IMR-90 (cell line): ENCODE data around the gene RIPK1. TPM values are rescaled to one million over a fixed set of nuclear protein-coding genes. Genes with fewer than 3 reads are reported as not detected.

Source experiments
- ATAC-seq: fragments of 200-7000 bp; cut with Tn5 transposase; 2 replicates; pipeline ENCODE4 v1.9.1; 2020; ENCODE audit warnings: low read depth, mild to moderate bottlenecking, moderate library complexity
- BruUV-seq: library from RNA; stranded (reverse); fragments of 400-500 nt; replicated peaks from 2 replicates; lab custom pipeline; 2021; lab: Mats Ljungman, UMichigan
- CTCF ChIA-PET: fragments of 300-600 bp; formaldehyde crosslinking; extraction: SDS; loops from one replicate; lab custom pipeline; 2021; ENCODE audit warnings: antibody characterized with exemption; lab: Yijun Ruan, JAX
- POLR2A ChIA-PET: fragments of 300-600 bp; sonication (Branson Sonifier 250); formaldehyde crosslinking; loops from one replicate; lab custom pipeline; 2022; ENCODE audit warnings: antibody characterized with exemption; ENCODE audit not compliant: unreplicated experiment; lab: Charles Lee
- DNase-seq: peaks from one replicate; pipeline ENCODE4 v3.0.0; 2013
- H2AFZ ChIP-seq: replicated peaks from 2 replicates; pipeline ENCODE3; 2013; ENCODE audit warnings: low read length, mild to moderate bottlenecking; ENCODE audit not compliant: poor library complexity
- H2AK5ac ChIP-seq: 2 replicates; pipeline ENCODE4 v1.6.1; 2013; ENCODE audit warnings: low read depth, low read length, inconsistent platforms
- H2AK9ac ChIP-seq: replicated peaks from 2 replicates; pipeline ENCODE3; 2013; ENCODE audit warnings: mild to moderate bottlenecking, low read depth, low read length, moderate library complexity; ENCODE audit not compliant: poor library complexity
- H2BK120ac ChIP-seq: 2 replicates; pipeline ENCODE4 v1.6.1; 2013; ENCODE audit warnings: low read depth, low read length, inconsistent platforms
- H2BK15ac ChIP-seq: 3 replicates; pipeline ENCODE4 v1.6.1; 2013; ENCODE audit warnings: low read depth, low read length, inconsistent platforms
- H2BK20ac ChIP-seq: 2 replicates; pipeline ENCODE4 v1.6.1; 2013; ENCODE audit warnings: low read depth, mild to moderate bottlenecking, inconsistent platforms, low read length, moderate library complexity
- H2BK5ac ChIP-seq: 2 replicates; pipeline ENCODE4 v1.6.1; 2013; ENCODE audit warnings: mild to moderate bottlenecking, low read depth, low read length, inconsistent platforms; ENCODE audit not compliant: poor library complexity, severe bottlenecking
- H3K14ac ChIP-seq: replicated peaks from 2 replicates; pipeline ENCODE4 v1.6.1; 2013; ENCODE audit warnings: low read depth, low read length, inconsistent platforms
- H3K18ac ChIP-seq: 2 replicates; pipeline ENCODE4 v1.6.1; 2013; ENCODE audit warnings: low read depth, low read length, control low read depth
- H3K23ac ChIP-seq: 2 replicates; pipeline ENCODE4 v1.6.1; 2013; ENCODE audit warnings: low read depth, low read length, inconsistent platforms
- H3K27ac ChIP-seq: 2 replicates; pipeline ENCODE4 v1.5.1; 2013; ENCODE audit warnings: mild to moderate bottlenecking, control low read depth, low read length; ENCODE audit not compliant: insufficient read depth
- H3K27me3 ChIP-seq: 2 replicates; pipeline ENCODE4 v1.6.1; 2013; ENCODE audit warnings: low read length; ENCODE audit not compliant: control insufficient read depth, insufficient read depth
- H3K36me3 ChIP-seq: 2 replicates; pipeline ENCODE4 v1.6.1; 2013; ENCODE audit warnings: low read length, mixed read lengths; ENCODE audit not compliant: control insufficient read depth, insufficient read depth
- H3K4ac ChIP-seq: 2 replicates; pipeline ENCODE4 v1.6.1; 2013; ENCODE audit warnings: low read depth, low read length, inconsistent platforms
- H3K4me1 ChIP-seq: 2 replicates; pipeline ENCODE4 v1.6.1; 2013; ENCODE audit warnings: low read length, mixed read lengths; ENCODE audit not compliant: control insufficient read depth, insufficient read depth
- H3K4me2 ChIP-seq: 2 replicates; pipeline ENCODE4 v1.6.1; 2013; ENCODE audit warnings: low read depth, mild to moderate bottlenecking, control low read depth, low read length, moderate library complexity
- H3K4me3 ChIP-seq: 2 replicates; pipeline ENCODE4 v1.5.1; 2013; ENCODE audit warnings: low read depth, mild to moderate bottlenecking, control low read depth, low read length, moderate library complexity; ENCODE audit not compliant: insufficient read depth
- H3K56ac ChIP-seq: 2 replicates; pipeline ENCODE4 v1.6.1; 2013; ENCODE audit warnings: low read length, inconsistent platforms; ENCODE audit not compliant: insufficient read depth; ENCODE audit errors: extremely low read depth
- H3K79me1 ChIP-seq, 2 experiments: 2 replicates each; pipeline ENCODE4 v1.6.1; 2013; ENCODE audit warnings: low read length in 2 of 2, inconsistent platforms in 1 of 2, low read depth in 1 of 2
- H3K9ac ChIP-seq: 2 replicates; pipeline ENCODE4 v1.6.1; 2013; ENCODE audit warnings: low read depth, low read length, control low read depth
- H3K9me1 ChIP-seq: 2 replicates; pipeline ENCODE4 v1.6.1; 2013; ENCODE audit warnings: low read length, inconsistent platforms; ENCODE audit not compliant: insufficient read depth
- H3K9me3 ChIP-seq: 2 replicates; pipeline ENCODE4 v1.6.1; 2013; ENCODE audit warnings: low read length; ENCODE audit not compliant: control insufficient read depth, insufficient read depth
- H4K20me1 ChIP-seq: 2 replicates; pipeline ENCODE4 v1.6.1; 2013; ENCODE audit warnings: low read length, inconsistent platforms; ENCODE audit not compliant: insufficient read depth
- H4K5ac ChIP-seq: 2 replicates; pipeline ENCODE4 v1.6.1; 2013; ENCODE audit warnings: mild to moderate bottlenecking, low read depth, low read length, control low read depth
- H4K8ac ChIP-seq, 2 experiments: 2 replicates each; pipeline ENCODE4 v1.6.1; 2013; ENCODE audit warnings: low read depth in 2 of 2, low read length in 2 of 2, control low read depth in 1 of 2, inconsistent platforms in 1 of 2
- H4K91ac ChIP-seq: 2 replicates; pipeline ENCODE4 v1.6.1; 2013; ENCODE audit warnings: low read depth, low read length, inconsistent platforms; ENCODE audit not compliant: insufficient read depth
- CEBPB ChIP-seq: IDR thresholded peaks from 2 replicates; pipeline ENCODE4 v1.6.1; 2012; ENCODE audit warnings: low read depth, low read length, improper control_type of control experiment
- FOS ChIP-seq: fragments of 150-350 bp; IDR thresholded peaks from 2 replicates; pipeline ENCODE4 v1.6.1; 2016; ENCODE audit warnings: low read depth, low read length
- MAFK ChIP-seq: IDR thresholded peaks from 2 replicates; pipeline ENCODE4 v1.6.1; 2012; ENCODE audit warnings: low read depth, low read length, improper control_type of control experiment
- MAZ ChIP-seq: IDR thresholded peaks from 2 replicates; pipeline ENCODE4 v1.6.1; 2012; ENCODE audit warnings: low read depth, mild to moderate bottlenecking, low read length, improper control_type of control experiment, moderate library complexity, borderline replicate concordance
- MXI1 ChIP-seq: IDR thresholded peaks from 2 replicates; pipeline ENCODE4 v1.6.1; 2012; ENCODE audit warnings: low read depth, mild to moderate bottlenecking, low read length, moderate library complexity, borderline replicate concordance
- POLR2A ChIP-seq: IDR thresholded peaks from 2 replicates; pipeline ENCODE4 v1.6.1; 2012; ENCODE audit warnings: mild to moderate bottlenecking, low read depth, low read length
- RAD21 ChIP-seq: IDR thresholded peaks from 2 replicates; pipeline ENCODE4 v1.6.1; 2012; ENCODE audit warnings: low read length, improper control_type of control experiment
- SMC3 ChIP-seq: fragments of 150-350 bp; IDR thresholded peaks from 2 replicates; pipeline ENCODE4 v1.6.1; 2016; ENCODE audit warnings: low read depth, mild to moderate bottlenecking, antibody characterized with exemption, low read length, moderate library complexity
- WGBS, 2 experiments: methylation state at CpG; one replicate each; pipeline versions ENCODE4 v1.1.5 to v1.1.7; 2013; ENCODE audit warnings: missing lambda C conversion rate in 2 of 2; ENCODE audit not compliant: insufficient read length in 1 of 2; ENCODE audit errors: extremely low coverage in 2 of 2; 5-methylcytosine and 5-hydroxymethylcytosine counted together
- dilution Hi-C: fragments of 300-500 bp; cut with HindIII; formaldehyde crosslinking; loops from one replicate; pipeline ENCODE4 v1.14.3; 2018; ENCODE audit warnings: low sequenced_read_pairs; ENCODE audit not compliant: unreplicated experiment
- in situ Hi-C: fragments of 300-500 bp; cut with MboI; formaldehyde crosslinking; loops from 3 replicates; pipeline ENCODE4 v1.14.3; 2019; ENCODE audit warnings: low sequenced_read_pairs, inconsistent platforms, mixed read lengths
- intact Hi-C: fragments of 100-400 bp; cut with micrococcal nuclease; formaldehyde crosslinking; loops from 2 replicates; pipeline ENCODE4 v1.10.0; 2022
- polyA plus RNA-seq, 3 experiments: library from polyadenylated mRNA; depleted of rRNA; stranded (reverse); fragments of >200 nt; gene quantifications; 2 replicates each; pipeline ENCODE4 v1.2.3, GENCODE V29; 2012; ENCODE audit warnings: low replicate concordance in 1 of 3
- total RNA-seq: library from RNA; depleted of rRNA; stranded (reverse); fragments of >200 nt; gene quantifications from 2 replicates; pipeline ENCODE4 v1.2.3, GENCODE V29; 2012
- TF ChIP-seq, protein P1 (sequence below): conservative IDR thresholded peaks from 2 replicates; pipeline ENCODE4 v1.5.1; 2012; ENCODE audit warnings: mild to moderate bottlenecking, low read depth, low read length, improper control_type of control experiment
- TF ChIP-seq, protein P2 (sequence below): fragments of 150-350 bp; IDR thresholded peaks from 2 replicates; pipeline ENCODE4 v1.6.1; 2016; ENCODE audit warnings: low read depth, mild to moderate bottlenecking, low read length, moderate library complexity, borderline replicate concordance

The RIPK1 gene
- total and polyA plus RNA-seq, 2 of the 4 experiments (the other 2 are of a cell fraction) = 12.6 to 25.6 TPM

- Histone ChIP-seq H3K4me3 (peak within 1 kb of the TSS; percentile 99), H3K23ac (peak within 1 kb of the TSS; percentile 93), H4K20me1 (peaks cover 9% of the 10 kb centered on the region; the same call in 1 of the 2 replicates), H3K4ac (peak within 1 kb of the TSS; percentile 95), H2BK20ac (no peak within 1 kb of the TSS), H3K9me1 (peaks cover 8% of the 10 kb centered on the region; the same call in 1 of the 2 replicates), H3K4me2 (peak within 1 kb of the TSS; percentile 97), H4K8ac (peak within 1 kb of the TSS; percentile 18 to 89), H2BK5ac (peak within 1 kb of the TSS; percentile 68), H3K36me3 (peaks cover 14% of the 10 kb centered on the region), H3K79me1 (peaks cover 10 to 34% of the 10 kb centered on the region in 2 experiments; a peak in 3 of 4 replicates), H3K56ac (peak within 1 kb of the TSS; percentile 85), H3K18ac (peak within 1 kb of the TSS; percentile 59), H3K9me3 (no peaks in the 10 kb centered on the region), H3K27me3 (no peaks in the 10 kb centered on the region), H4K5ac (peak within 1 kb of the TSS; percentile 80), H3K4me1 (peaks cover 2% of the 10 kb centered on the region; the same call in 1 of the 2 replicates), H2BK15ac (peak within 1 kb of the TSS; percentile 16; the same call in 1 of the 3 replicates), H3K27ac (peak within 1 kb of the TSS; percentile 60), H4K91ac (peak within 1 kb of the TSS; percentile 91), H2AK5ac (peak within 1 kb of the TSS; percentile 89), H3K9ac (peak within 1 kb of the TSS; percentile 74), H3K14ac (peak within 1 kb of the TSS; percentile 89), H2BK120ac (peak within 1 kb of the TSS; percentile 62), H2AK9ac (peak within 1 kb of the TSS; percentile 98), H2AFZ (peak within 1 kb of the TSS; percentile 75)
- BruUV-seq = no TSS peak
- intact Hi-C loops (loop anchor here (1.0 to 2.0 kb wide), 3 partner anchors 51 to 101 kb away; partner anchors contain the start of gene PSMG4), dilution Hi-C loops (no loop called here), in situ Hi-C loops (no loop called here)
- ATAC-seq = peak; percentile 90
- POLR2A ChIA-PET = interaction anchor here (0.6 to 1.8 kb wide), 2 partner anchors 90 to 105 kb away, joined by 3 to 5 read pairs; no protein-coding TSS in a partner anchor
- DNase-seq = peak; percentile 78
- CTCF ChIA-PET = interaction anchor here (0.6 to 2.7 kb wide), 5 partner anchors 12 to 94 kb away, joined by 3 to 11 read pairs (median 3); no protein-coding TSS in a partner anchor
- TF ChIP-seq MXI1 (peak; percentile 72), MAZ (peak; percentile 97), FOS (0 out of 2 replicates have a peak, but pooled peaks have one; percentile 17), RAD21 (peak; percentile 62), SMC3 (peak; percentile 63), POLR2A (peak; percentile 99), MAFK (no peak), CEBPB (no peak)
- TF ChIP-seq, protein P1, sequence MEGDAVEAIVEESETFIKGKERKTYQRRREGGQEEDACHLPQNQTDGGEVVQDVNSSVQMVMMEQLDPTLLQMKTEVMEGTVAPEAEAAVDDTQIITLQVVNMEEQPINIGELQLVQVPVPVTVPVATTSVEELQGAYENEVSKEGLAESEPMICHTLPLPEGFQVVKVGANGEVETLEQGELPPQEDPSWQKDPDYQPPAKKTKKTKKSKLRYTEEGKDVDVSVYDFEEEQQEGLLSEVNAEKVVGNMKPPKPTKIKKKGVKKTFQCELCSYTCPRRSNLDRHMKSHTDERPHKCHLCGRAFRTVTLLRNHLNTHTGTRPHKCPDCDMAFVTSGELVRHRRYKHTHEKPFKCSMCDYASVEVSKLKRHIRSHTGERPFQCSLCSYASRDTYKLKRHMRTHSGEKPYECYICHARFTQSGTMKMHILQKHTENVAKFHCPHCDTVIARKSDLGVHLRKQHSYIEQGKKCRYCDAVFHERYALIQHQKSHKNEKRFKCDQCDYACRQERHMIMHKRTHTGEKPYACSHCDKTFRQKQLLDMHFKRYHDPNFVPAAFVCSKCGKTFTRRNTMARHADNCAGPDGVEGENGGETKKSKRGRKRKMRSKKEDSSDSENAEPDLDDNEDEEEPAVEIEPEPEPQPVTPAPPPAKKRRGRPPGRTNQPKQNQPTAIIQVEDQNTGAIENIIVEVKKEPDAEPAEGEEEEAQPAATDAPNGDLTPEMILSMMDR = peak; percentile 85
- TF ChIP-seq, protein P2, sequence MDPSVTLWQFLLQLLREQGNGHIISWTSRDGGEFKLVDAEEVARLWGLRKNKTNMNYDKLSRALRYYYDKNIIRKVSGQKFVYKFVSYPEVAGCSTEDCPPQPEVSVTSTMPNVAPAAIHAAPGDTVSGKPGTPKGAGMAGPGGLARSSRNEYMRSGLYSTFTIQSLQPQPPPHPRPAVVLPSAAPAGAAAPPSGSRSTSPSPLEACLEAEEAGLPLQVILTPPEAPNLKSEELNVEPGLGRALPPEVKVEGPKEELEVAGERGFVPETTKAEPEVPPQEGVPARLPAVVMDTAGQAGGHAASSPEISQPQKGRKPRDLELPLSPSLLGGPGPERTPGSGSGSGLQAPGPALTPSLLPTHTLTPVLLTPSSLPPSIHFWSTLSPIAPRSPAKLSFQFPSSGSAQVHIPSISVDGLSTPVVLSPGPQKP = no peak
- WGBS, 2 experiments = 0% methylated on average over 66 of the region's 95 CpGs; no CpG with 5 or more reads in 1 of the 2 experiments
These were observed 89.0 kb downstream of the RIPK1 start, which contains the start of gene TUBB2A for GRCh38 chr6:3157131-3157933. Gene TUBB2A (minus strand): TSS chr6:3157544. CDS start chr6:3157463, 81 bp downstream.
